A549 (cell line): Measurements from ENCODE around the gene TSPAN18.

Experiments
- CTCF ChIP-seq: fragments of >200 bp; sonication (Bioruptor Twin); formaldehyde crosslinking; IDR thresholded peaks from 3 replicates; pipeline ENCODE4 v1.5.1; 2016
- ELK1 ChIP-seq: fragments of 150-350 bp; IDR thresholded peaks from 2 replicates; pipeline ENCODE4 v1.6.1; 2014; ENCODE audit warnings: low read depth, mild to moderate bottlenecking, low read length
- EP300 ChIP-seq, 2 experiments: fragments of >200 bp; sonication (Bioruptor Twin); formaldehyde crosslinking; IDR thresholded peaks; 2 replicates in 1 of 2; 3 replicates in 1 of 2; pipeline ENCODE4 v1.6.1; 2016 to 2017
- JUN ChIP-seq, 2 experiments: fragments of >200 bp; sonication (Bioruptor Twin); formaldehyde crosslinking; IDR thresholded peaks; 2 replicates in 1 of 2; 3 replicates in 1 of 2; pipeline ENCODE4 v1.6.1; 2016 to 2017
- KDM1A ChIP-seq: fragments of 200-600 bp; sonication (generic); IDR thresholded peaks from 2 replicates; pipeline ENCODE4 v1.6.1; 2016; ENCODE audit warnings: low read depth, mild to moderate bottlenecking
- MAX ChIP-seq: IDR thresholded peaks from 2 replicates; pipeline ENCODE4 v1.6.1; 2012
- MYC ChIP-seq: IDR thresholded peaks from 2 replicates; pipeline ENCODE4 v1.6.1; 2012; ENCODE audit warnings: mild to moderate bottlenecking, inconsistent platforms, low read length, improper control_type of control experiment, borderline replicate concordance
- POLR2A ChIP-seq: IDR thresholded peaks from 2 replicates; pipeline ENCODE4 v1.6.1; 2012; ENCODE audit warnings: mild to moderate bottlenecking, low read length
- REST ChIP-seq: fragments of 200-600 bp; sonication (generic); IDR thresholded peaks from 2 replicates; pipeline ENCODE4 v1.6.1; 2016; ENCODE audit warnings: antibody characterized with exemption, mild to moderate bottlenecking, moderate library complexity

GRCh38 chr11:44942029-44942955 lies 215.5 kb downstream of the TSPAN18 start:
- TF ChIP-seq CTCF (no peak), MAX (no peak), KDM1A (no peak), MYC (no peak), JUN (IDR thresholded peaks at IDR 0.05) (no peak), EP300 (IDR thresholded peaks at IDR 0.05) (no peak), POLR2A (no peak), REST (no peak), ELK1 (no peak)
